Iris pigment epithelial cell (primary cell): ENCODE data around the gene GOLGA1.

ENCODE experiments used
- DNase-seq: peaks from one replicate; pipeline ENCODE4 v3.0.0-alpha.2; 2011; ENCODE audit warnings: low read depth

Gene GOLGA1

GRCh38 chr9:124882231-124882630 is 58.7 kb downstream of the GOLGA1 start:
- DNase-seq, result no peak

- DNase-seq, result no peak
These were observed 59.6 kb downstream of the GOLGA1 start for GRCh38 chr9:124881138-124881743.

GRCh38 chr9:124880501-124880900 is 60.4 kb downstream of the GOLGA1 start:
- DNase-seq, result no peak

DNA sequence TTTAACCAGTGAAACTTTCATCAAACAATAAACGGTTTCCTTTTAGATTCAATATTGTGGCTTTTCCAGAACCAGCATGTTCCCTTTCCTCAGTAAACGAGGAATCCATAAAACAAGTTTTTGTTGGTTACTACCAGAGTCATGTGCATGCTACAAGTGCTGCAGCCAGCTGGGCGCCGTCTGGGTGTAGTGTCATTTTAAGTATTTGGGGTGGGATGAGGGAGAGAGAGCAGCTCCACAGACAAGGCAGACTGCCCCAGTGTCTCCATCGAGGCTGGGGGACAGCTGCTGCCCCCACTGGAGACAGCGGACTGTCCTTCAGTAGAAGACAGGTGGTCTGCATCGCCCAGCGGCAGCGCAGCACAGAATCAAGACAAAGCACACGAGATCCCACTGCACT is 61.7 kb downstream of the GOLGA1 start:
- DNase-seq, result no peak

GRCh38 chr9:124878518-124878917 is 62.4 kb downstream of the GOLGA1 start:
- no peak for DNase-seq

DNA sequence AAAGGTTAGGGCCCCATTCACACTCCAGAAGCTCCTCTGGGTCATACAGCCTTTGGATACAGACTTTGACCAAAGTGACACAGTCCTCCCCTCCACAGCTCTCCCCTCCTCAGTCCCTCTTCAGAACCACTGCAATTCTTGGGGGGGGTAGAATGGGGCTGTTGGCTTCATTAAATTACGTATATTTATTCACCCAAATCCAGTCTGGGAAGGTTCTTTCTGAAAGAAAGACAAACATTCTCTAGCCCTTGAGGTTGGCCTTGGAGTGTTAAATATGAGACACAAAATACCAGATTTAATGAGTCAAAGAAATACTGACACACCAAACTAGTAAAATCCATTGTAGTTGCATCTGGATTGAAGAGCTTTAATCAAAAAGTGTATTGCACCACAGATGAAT is 62.9 kb downstream of the GOLGA1 start:
- DNase-seq, result no peak

- no peak for DNase-seq
These were observed 63.7 kb downstream of the GOLGA1 start for GRCh38 chr9:124877021-124877782.

GRCh38 chr9:124875501-124875900 is 65.4 kb downstream of the GOLGA1 start:
- no peak for DNase-seq

DNA sequence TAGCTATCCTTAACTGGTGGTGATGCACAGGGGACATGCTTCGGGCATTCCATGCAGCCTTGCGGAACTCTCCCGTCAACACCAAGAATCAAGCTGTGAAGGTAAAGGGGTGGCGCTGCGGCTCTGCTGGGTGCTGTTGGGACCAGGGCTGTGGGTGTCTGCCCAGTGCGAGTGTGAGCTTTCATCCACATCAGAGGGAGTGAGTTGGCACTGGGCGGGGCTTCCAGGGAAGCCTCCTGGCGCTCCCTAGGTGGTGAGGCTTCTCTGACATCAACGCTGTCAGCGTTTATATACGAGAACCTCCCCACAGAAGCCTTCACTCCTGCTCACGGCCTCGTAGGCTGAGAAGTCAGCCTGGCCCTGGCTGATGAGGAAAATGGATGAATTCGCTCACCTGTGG is 67.2 kb downstream of the GOLGA1 start:
- no peak for DNase-seq

DNA sequence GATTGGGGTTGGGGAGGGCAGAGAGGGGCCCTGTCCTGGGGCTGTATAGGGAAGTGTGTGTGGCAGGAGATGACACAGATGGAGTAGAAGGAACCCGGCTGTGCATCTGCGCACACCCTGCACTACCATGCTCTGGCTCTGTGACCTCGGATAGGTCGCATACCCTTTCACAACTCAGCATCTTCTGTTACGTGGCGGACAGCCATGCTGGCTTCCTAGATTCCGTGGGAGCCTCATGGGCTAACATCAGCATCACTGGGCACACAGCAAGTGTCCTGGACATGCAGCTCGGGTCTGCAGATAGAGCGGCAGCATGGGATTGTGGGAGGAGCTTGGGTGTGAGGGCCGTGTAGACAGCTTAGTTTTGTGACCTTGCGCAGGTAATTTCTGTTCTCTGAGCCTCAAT is 69.7 kb downstream of the GOLGA1 start:
- DNase-seq, result no peak

- no peak for DNase-seq
These were observed 70.2 kb downstream of the GOLGA1 start for GRCh38 chr9:124870723-124871122.

DNA sequence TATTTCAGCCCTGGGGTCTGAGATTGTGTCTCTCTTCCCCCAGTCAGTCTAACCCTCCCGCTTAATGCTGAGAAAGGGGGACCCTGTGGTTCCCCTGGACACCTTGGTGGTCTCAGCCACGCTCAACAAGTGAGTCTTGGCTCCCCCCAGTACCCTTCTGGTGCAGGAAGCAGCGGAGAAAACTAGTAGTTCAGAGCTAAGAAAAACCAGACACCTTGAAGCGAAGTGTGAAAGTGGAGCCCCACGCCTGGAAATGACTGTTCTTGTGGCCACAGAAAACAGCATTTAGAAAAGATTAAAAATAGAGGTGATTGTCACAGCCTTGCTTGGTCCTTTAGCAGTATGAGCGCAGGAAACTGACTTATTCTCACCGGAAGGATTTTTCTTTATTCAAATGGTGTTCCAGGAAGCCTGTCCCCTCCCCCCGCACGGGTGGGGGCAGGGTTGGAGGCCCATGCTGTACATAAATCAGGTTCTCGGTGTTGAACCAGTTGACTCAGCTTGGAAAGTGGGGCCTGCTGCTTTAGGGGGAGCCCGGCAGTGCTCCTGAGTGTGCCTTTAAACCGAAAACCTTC is 70.8 kb downstream of the GOLGA1 start:
- DNase-seq, result peak; percentile 50

- peak; percentile 39 for DNase-seq
These were observed 71.4 kb downstream of the GOLGA1 start for GRCh38 chr9:124869466-124869985.

DNA sequence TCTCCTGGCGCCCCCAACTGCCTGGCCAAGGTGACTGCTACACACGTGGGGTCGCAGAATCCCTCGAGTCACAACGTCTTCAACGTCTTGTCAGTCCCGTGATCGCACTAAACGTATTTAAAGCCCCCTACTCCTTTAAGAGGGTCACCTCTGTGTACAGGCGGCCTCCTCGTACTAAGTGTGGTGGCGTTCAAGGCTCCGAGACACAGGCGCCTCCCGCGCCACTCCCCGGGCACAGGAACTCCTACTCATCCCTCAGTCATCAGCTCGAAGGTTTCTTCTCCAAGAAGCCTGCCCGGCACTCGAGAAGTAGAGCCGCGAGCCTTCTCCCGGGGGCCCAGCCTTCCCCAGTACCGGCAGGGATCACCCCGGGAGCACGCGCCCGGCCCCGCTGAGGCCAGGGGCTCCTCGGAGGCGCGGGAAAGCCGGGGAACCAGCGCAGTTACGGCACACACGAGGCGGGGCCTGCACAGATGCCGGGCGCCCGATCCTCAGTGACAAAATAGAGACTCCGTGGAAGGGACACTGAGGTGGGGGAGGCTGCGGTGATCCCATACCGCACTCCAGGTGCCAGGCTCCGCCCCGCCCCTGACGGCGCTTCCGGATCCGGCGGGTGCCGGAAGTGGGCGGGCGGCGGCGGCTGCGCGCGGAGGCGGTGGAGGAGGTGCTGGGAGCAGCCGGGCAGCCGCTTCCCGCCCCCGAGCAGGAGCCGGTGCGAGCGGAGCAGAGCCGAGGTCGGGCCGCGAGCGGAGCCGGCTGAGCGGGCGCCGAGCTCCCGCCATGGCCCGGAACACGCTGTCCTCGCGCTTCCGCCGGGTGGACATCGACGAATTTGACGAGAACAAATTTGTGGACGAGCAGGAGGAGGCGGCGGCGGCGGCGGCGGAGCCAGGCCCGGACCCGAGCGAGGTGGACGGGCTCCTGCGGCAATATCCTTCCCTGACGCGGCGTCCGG is 72.1 kb downstream of the GOLGA1 start:
- DNase-seq, result peak; percentile 85

GRCh38 chr9:124863371-124863871 is 77.5 kb downstream of the GOLGA1 start:
- no peak for DNase-seq

GRCh38 chr9:124861342-124862229 is 79.3 kb downstream of the GOLGA1 start, which contains the start of the genes ARPC5L and RPL35:
Gene ARPC5L, plus strand, starts transcription at chr9:124862130. Its CDS starts 7,161 bp downstream, at chr9:124869291.
Gene RPL35, minus strand, starts transcription at chr9:124861957. Its CDS starts 45 bp downstream, at chr9:124861912.
- peak; percentile 96 for DNase-seq

GRCh38 chr9:124860582-124861341 is 80.1 kb downstream of the GOLGA1 start:
- no peak for DNase-seq

DNA sequence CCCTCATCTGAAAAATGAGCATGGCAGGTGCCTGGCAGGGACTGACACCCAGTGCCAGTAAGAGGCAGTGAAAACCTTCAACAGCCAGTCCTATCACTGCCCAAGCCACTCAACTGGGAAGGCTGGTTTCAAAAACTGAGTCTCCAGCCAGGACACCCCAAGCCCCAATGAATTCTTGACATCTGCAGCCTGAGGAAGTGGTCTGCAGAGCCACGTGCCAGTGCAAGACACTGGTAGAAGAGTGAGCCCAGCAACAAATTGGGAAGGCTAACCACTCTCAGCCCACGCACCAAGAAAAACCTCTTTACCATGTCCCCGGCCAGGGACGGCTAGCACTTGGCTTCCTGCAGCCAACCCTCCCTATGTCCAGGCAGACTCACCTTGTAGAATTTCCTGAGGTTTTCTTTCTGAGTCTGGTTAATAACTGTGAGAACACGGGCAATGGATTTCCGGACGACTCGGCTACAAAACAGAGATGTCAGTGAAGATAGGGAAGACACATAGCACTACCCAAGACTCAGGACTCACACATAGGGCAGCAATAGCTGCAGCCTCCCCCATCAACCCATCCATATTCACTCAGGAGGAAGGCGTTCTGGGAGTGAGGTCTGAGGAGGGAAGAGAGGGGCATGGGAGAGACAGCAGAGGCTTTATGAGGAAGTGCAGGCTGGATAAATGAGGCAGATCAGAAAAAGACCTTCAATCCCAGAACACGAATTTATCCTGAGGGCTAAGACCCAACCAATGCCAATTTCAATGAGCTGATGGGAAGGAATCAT is 80.9 kb downstream of the GOLGA1 start:
- no peak for DNase-seq
